HL-60/S4 (cell line): Measurements from ENCODE around the gene MLEC.
"Not testable (repeated sequence)": the region's sequence is repeated elsewhere in the genome, so short reads cannot be mapped to it uniquely, and the experiment has no call there.

Experiments
- in situ Hi-C: fragments of 300-500 bp; cut with MboI; formaldehyde crosslinking; loops from 2 replicates; pipeline ENCODE4 v1.14.3; 2022; ENCODE audit warnings: low sequenced_read_pairs

Gene MLEC

DNA sequence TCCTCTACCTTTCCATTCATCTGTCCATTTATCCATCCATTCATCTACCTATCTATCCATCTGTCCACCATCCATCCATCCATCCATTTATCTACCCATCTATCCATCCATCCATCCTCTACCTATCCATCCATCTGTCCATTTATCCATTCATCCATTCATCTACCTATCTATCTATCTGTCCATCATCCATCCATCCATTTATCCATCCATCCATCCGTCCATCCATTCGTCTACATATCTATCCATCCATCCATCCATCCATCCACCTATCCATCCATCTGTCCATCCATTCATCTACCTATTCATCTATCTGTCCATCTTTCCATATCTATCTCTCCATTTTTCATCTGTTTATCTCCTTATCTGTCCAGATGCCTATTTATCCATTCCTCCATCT, 25.5 kb upstream of the MLEC start:
- in situ Hi-C loops: no loop called here

- in situ Hi-C loops: no loop called here
Observed at GRCh38 chr12:120662879-120663278, 24.1 kb upstream of the MLEC start.

GRCh38 chr12:120663741-120664140, 23.2 kb upstream of the MLEC start:
- in situ Hi-C loops: no loop called here

GRCh38 chr12:120666571-120667390, 20.2 kb upstream of the MLEC start:
- in situ Hi-C loops: no loop called here

GRCh38 chr12:120668091-120668867, 18.7 kb upstream of the MLEC start:
- in situ Hi-C loops: no loop called here

GRCh38 chr12:120668868-120669840, 17.8 kb upstream of the MLEC start:
- in situ Hi-C loops: no loop called here

- in situ Hi-C loops: not testable (repeated sequence)
Observed at GRCh38 chr12:120670237-120670636, 16.7 kb upstream of the MLEC start.

- in situ Hi-C loops: no loop called here
Observed at GRCh38 chr12:120670667-120671066, 16.3 kb upstream of the MLEC start.

DNA sequence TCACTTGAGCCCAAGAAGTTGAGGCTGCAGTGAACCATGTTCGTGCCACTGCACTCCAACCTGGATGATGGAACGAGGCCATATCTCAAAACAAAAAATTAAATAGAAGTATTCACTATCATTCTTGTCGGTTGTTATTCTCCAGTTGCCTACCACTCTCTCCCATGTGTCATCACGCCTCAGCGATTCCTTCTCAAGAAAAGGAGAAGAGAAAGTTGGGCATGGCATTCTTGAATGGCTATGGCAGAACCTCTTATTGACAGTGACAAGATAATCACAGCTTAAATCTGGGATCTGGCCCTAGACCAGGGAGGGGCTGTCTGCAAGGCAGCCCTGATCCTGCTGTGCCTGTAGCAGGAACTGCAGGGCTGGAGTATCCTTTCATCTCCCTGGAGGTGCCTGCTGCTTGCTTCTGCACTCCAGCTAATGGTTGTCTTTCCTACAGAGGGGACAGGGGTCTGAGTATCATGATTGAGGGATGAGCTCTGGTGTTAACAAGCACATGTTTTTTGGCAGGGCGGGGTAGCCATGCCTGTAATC, 12.8 kb upstream of the MLEC start:
- in situ Hi-C loops: no loop called here

GRCh38 chr12:120677765-120678473, 9.0 kb upstream of the MLEC start:
- in situ Hi-C loops: no loop called here

GRCh38 chr12:120678572-120678971, 8.4 kb upstream of the MLEC start:
- in situ Hi-C loops: no loop called here

DNA sequence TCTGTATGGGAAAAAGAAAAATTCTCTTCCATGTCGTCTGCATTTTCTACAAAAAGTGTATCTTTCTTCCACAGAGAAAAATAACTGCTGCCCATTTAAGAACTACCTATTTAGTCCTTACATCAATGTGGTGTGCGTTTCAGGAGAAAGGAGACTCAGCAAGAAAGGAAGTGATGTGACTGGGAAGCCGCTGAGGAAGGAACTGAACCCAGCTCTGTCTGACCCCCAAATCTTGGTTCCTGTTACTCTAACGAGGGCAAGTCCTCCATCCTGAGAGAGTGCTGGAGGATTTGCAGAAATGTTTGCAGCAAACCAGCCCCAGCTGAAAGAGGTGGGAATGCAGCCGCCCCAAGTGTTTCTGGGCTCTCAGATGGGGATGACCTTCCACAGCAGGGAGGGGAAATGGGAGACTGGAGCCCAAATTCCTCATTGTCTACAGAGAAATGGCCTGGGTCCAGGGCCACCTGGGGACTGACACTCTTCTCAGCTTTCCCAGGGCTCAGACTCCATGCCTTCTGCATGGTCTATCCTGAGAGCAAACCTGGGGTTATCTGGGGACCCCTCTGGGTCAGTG, 6.7 kb upstream of the MLEC start:
- in situ Hi-C loops: no loop called here

DNA sequence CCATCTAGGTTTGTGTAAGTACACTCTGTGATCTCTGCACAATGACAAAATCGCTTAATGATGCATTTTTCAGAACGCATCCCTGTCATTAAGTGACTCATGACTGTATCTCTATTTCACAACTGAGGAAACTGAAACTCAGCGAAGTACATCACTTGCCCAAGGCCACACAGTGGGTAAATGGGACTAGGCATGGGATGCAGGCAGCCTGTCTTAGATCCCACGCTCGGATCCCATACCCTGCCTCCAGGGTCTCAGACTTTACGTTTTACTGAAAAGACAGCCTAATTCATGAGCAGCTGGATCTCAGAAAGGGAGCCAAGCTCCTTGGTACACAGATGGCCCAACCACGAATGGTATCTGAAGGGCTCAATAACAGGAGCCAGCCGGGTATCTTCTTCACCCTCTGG, 2.4 kb upstream of the MLEC start:
- in situ Hi-C loops: no loop called here

DNA sequence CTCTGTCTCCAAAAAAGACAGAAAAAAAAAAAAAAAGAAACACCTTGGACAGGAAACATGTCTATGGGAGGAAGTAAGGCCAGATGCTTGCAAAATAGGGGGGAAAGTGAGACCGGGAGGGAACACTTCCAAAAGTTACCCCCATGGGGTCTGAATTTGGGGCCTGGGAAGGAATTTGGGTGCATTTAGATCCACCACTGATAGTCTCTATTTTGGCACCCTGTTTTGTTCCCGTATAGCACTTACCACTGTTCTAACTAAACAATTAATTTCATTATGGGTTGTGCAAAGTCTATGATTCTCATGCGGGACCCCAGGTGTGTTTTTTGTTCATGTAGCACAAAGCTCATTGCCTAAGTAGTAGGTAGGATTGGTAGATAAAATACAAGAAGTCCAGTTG, 1.4 kb upstream of the MLEC start:
- in situ Hi-C loops: no loop called here

DNA sequence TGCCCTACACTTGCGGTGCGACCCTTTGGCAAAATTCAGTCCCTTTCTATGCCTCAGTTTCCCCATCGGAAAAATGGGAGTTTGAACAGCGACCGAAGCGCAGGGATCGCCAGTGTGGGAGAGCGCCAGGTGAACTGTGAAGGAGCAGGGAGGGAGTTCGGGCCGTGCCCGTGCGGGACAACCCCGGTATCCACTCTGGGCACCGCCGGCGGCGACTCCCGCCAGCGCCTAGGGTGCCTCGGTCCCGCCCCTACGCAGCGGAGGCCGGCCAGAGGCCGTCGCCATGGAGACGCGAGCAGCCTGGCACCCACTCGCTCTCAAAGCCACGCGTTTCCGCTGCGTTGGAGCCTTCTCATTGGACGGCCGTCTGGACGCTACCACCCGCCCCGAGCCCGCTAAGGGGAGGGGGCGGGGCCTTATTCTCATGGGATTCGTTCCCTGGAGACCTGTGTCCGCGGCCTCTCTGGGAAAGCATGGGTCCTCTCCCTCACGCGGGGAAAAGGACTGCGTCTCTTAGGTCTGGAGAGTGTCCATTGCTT, 729 bp upstream of the MLEC start:
- in situ Hi-C loops: no loop called here

- in situ Hi-C loops: no loop called here
Observed at GRCh38 chr12:120687578-120688289, 785 bp downstream of the MLEC start.

DNA sequence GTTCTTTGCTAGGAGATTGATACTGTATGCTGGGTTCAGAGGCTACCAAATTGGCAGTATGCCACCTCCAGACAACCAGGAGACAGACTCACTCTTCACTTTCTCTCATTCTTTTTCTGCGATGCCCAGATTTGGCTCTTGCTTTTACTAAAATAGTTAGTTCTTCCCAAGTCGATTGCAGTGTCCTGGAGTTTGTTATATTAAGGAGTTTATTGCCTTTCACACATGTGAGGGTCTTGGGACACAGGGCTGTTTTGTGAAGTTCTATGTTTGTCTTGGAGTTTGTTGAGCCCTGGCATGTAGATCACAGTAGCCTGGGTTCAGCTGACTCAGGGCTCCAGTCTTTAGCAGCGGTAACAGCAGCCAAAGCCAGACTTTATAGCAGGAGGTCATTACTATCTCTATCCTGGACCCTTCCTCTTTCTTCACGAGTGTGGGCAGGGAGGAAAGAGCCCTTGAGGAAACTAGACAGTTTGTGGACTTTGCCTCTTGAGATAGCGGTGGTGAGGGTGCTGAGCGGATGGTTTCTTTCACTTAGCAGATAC, 1.6 kb downstream of the MLEC start:
- in situ Hi-C loops: no loop called here

DNA sequence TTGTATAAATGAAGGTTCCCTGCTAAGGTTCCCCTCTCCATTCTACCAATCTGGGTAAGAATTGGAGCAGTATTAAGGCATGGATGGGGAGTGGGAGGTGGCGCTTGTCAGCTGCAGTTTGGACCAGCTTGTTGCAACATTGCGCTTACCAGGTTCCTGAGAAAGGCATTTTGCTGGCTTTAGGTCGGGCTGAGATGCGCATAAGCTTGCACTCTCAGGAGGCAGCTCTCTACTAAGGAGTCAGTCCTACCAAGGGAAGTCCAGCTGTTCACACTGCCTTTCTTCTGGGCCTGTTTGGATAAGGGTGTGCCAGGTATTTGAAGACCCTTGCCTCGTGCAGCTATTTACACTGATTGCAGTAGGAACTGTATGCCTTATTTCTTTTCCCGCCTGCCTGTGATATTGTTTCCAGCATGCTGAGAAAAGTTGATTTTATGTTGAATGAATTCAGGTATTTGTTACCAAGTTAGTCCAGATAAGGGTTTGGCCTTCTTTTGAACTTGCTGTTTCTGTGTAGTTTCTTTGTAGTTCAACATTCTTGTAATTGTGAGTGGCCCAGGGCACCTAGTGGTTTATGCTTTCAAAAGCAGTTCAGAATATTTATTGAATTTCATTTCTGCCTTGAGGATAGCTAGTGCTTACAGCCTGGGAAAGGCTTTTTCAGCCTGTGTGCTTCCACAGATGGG, 2.6 kb downstream of the MLEC start:
- in situ Hi-C loops: no loop called here
